T-cell (primary cell): ENCODE measurements around the gene MAP3K7CL. TPM values are rescaled to one million over a fixed set of nuclear protein-coding genes. Genes with fewer than 3 reads are reported as not detected.

Experiments used
- ATAC-seq, 4 experiments: fragments of 200-7000 bp in 3 of 4; fragments of 150-1000 bp in 1 of 4; cut with Tn5 transposase; replicated peaks in 1 of 4; 1 replicate in 3 of 4; 2 replicates in 1 of 4; pipeline ENCODE4 v1.10.0; 2021; ENCODE audit warnings: moderate library complexity in 3 of 4, mild to moderate bottlenecking in 2 of 4, moderate number of reproducible peaks in 1 of 4
- CTCF ChIA-PET, 2 donors: fragments of 300-600 bp; sonication (Branson Sonifier 250); formaldehyde crosslinking; loops; one replicate each; lab custom pipeline; 2022; ENCODE audit warnings: antibody characterized with exemption in 2 of 2; lab: Charles Lee
- POLR2A ChIA-PET, 2 donors: fragments of 300-600 bp; sonication (Branson Sonifier 250); formaldehyde crosslinking; loops; one replicate each; lab custom pipeline; 2022; ENCODE audit warnings: antibody characterized with exemption in 2 of 2; lab: Charles Lee
- DNase-seq, 35 experiments: peaks; one replicate each; pipeline versions ENCODE4 v3.0.0 to v3.0.0-alpha.2; 2013 to 2023
- H3K27ac ChIP-seq: one replicate; pipeline ENCODE4 v1.5.1; 2013; ENCODE audit warnings: low read length
- H3K27me3 ChIP-seq, 2 experiments: replicated peaks in 1 of 2; 1 replicate in 1 of 2; 2 replicates in 1 of 2; pipeline versions ENCODE4 v1.6.1 to v1.7.0; 2013; ENCODE audit warnings: low read length in 1 of 2, mixed read lengths in 1 of 2; ENCODE audit not compliant: control insufficient read depth in 2 of 2, insufficient read depth in 2 of 2; ENCODE audit errors: extremely low read depth in 1 of 2
- H3K36me3 ChIP-seq, 2 donors: 1 replicate in 1 of 2; 2 replicates in 1 of 2; pipeline versions ENCODE4 v1.6.1 to v1.7.0; 2013; ENCODE audit warnings: low read length in 1 of 2; ENCODE audit not compliant: control insufficient read depth in 2 of 2, insufficient read depth in 1 of 2; ENCODE audit errors: extremely low read depth in 1 of 2
- H3K4me1 ChIP-seq, 2 experiments: 1 replicate in 1 of 2; 2 replicates in 1 of 2; pipeline versions ENCODE4 v1.6.1 to v1.7.0; 2013; ENCODE audit warnings: low read length in 2 of 2, mixed read lengths in 1 of 2; ENCODE audit not compliant: insufficient read depth in 2 of 2, control insufficient read depth in 1 of 2; ENCODE audit errors: extremely low read depth in 1 of 2
- H3K4me3 ChIP-seq, 2 donors: 1 replicate in 1 of 2; 2 replicates in 1 of 2; pipeline versions ENCODE4 v1.5.1 to v1.7.0; 2013; ENCODE audit warnings: mild to moderate bottlenecking in 2 of 2, low read length in 1 of 2, moderate library complexity in 1 of 2; ENCODE audit not compliant: control insufficient read depth in 1 of 2; ENCODE audit errors: extremely low read depth in 1 of 2
- H3K9me3 ChIP-seq: 2 replicates; pipeline ENCODE4 v1.7.0; 2013
- H3K27ac Mint-ChIP-seq, 2 donors: one replicate each; pipeline ENCODE4 v1.8.0; 2020 to 2021; ENCODE audit warnings: mild to moderate bottlenecking in 2 of 2, mixed read lengths in 2 of 2
- H3K27me3 Mint-ChIP-seq, 2 donors: one replicate each; pipeline ENCODE4 v1.8.0; 2021 to 2022; ENCODE audit warnings: mixed read lengths in 2 of 2
- H3K36me3 Mint-ChIP-seq: one replicate; pipeline ENCODE4 v1.8.0; 2021; ENCODE audit warnings: mixed read lengths
- H3K4me1 Mint-ChIP-seq, 3 donors: one replicate each; pipeline ENCODE4 v1.8.0; 2020 to 2022; ENCODE audit warnings: mixed read lengths in 3 of 3, mild to moderate bottlenecking in 1 of 3
- H3K4me3 Mint-ChIP-seq, 3 donors: one replicate each; pipeline ENCODE4 v1.8.0; 2020 to 2022; ENCODE audit warnings: mild to moderate bottlenecking in 3 of 3, mixed read lengths in 3 of 3, moderate library complexity in 3 of 3
- H3K9me3 Mint-ChIP-seq, 3 donors: one replicate each; pipeline ENCODE4 v1.8.0; 2020 to 2022; ENCODE audit warnings: mixed read lengths in 3 of 3
- WGBS: methylation state at CpG from one replicate; pipeline ENCODE4 v1.1.5; 2013; ENCODE audit warnings: missing lambda C conversion rate; ENCODE audit not compliant: insufficient coverage; 5-methylcytosine and 5-hydroxymethylcytosine counted together
- total RNA-seq, 35 experiments: library from RNA in 6 of 35; stranded (reverse) in 6 of 35; fragments of 120-200 nt in 1 of 35; gene quantifications; one replicate each; pipeline versions ENCODE4 v1.2.1 to v1.2.4 and lab custom pipeline; 2013 to 2026

MAP3K7CL gene
- total RNA-seq, 5 donors from 2014 or later (not counting 1 experiment from before 2014, with no cell fraction given), result 4.8 to 9.1 (median 7.4) TPM

DNA sequence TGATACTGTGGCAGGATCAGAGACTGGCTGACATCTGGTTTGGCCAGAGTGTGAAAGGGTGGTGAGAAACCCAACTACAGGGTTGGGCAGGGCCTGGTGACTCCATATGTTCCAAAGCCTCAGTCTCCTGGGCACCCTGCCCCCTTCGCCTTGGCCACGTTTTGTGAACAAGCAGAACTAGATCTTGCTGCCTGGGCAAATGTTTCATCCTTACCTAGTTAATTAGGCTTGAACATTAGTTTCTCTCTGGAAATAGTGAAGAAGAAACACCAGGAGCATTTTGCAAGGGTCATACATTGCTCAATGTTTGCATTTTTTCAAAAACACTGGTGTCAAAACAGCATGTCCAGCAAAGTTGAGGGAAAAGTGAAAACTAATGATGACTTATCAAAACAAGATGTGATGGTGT lies 60.5 kb downstream of the MAP3K7CL start:
- Histone ChIP-seq H3K36me3 (no peaks in the 10 kb centered on the region), H3K9me3 (no peaks in the 10 kb centered on the region), H3K4me1 (peaks cover 0 to 3% of the 10 kb centered on the region in 2 experiments), H3K27me3 (no peaks in the 10 kb centered on the region), H3K4me3 (no peak overlapping the region), H3K27ac (no peak overlapping the region)
- H3K4me3 Mint-ChIP-seq, result no peak overlapping the region
- no peak overlapping the region for H3K27ac Mint-ChIP-seq
- no peaks in the 10 kb centered on the region for H3K9me3 Mint-ChIP-seq
- 70% methylated on average over 2 of the region's 2 CpGs for WGBS
- CTCF ChIA-PET, result interaction anchor here in 1 of 2 donors (0.6 kb wide), 1 partner anchor 15 kb away, joined by 3 read pairs; no protein-coding TSS in a partner anchor
- POLR2A ChIA-PET, result no interaction called here
- no peaks in the 10 kb centered on the region for H3K27me3 Mint-ChIP-seq
- no peaks in the 10 kb centered on the region for H3K36me3 Mint-ChIP-seq
- H3K4me1 Mint-ChIP-seq, result peaks cover 8 to 16% (median 13%) of the 10 kb centered on the region in 3 donors
- ATAC-seq, result no peak
- DNase-seq, result no peak

GRCh38 chr21:29193072-29193471 lies 62.6 kb downstream of the MAP3K7CL start:
- 92% methylated on average over 4 of the region's 10 CpGs for WGBS
- no peaks in the 10 kb centered on the region for H3K9me3 ChIP-seq
- Mint-ChIP-seq H3K4me3 (no peak overlapping the region), H3K9me3 (peaks cover 0 to 6% (median 5%) of the 10 kb centered on the region in 3 donors), H3K4me1 (peaks cover 15 to 32% (median 24%) of the 10 kb centered on the region in 3 donors), H3K36me3 (peaks cover 5% of the 10 kb centered on the region), H3K27ac (no peak overlapping the region), H3K27me3 (no peaks in the 10 kb centered on the region)
- no peaks in the 10 kb centered on the region for H3K36me3 ChIP-seq
- no peak overlapping the region for H3K4me3 ChIP-seq
- H3K4me1 ChIP-seq, result peaks cover 7 to 8% of the 10 kb centered on the region in 2 experiments
- H3K27me3 ChIP-seq, result no peaks in the 10 kb centered on the region
- DNase-seq, result no peak
- ATAC-seq, result no peak
- CTCF ChIA-PET, result no interaction called here
- no peak overlapping the region for H3K27ac ChIP-seq
- POLR2A ChIA-PET, result no interaction called here

- Histone ChIP-seq H3K9me3 (no peaks in the 10 kb centered on the region), H3K4me1 (peaks cover 7 to 8% of the 10 kb centered on the region in 2 experiments), H3K27ac (no peak overlapping the region), H3K4me3 (no peak overlapping the region), H3K27me3 (no peaks in the 10 kb centered on the region), H3K36me3 (no peaks in the 10 kb centered on the region)
- no peaks in the 10 kb centered on the region for H3K27me3 Mint-ChIP-seq
- no peak overlapping the region for H3K27ac Mint-ChIP-seq
- peaks cover 15 to 32% (median 24%) of the 10 kb centered on the region in 3 donors for H3K4me1 Mint-ChIP-seq
- H3K9me3 Mint-ChIP-seq, result peaks cover 4 to 13% (median 5%) of the 10 kb centered on the region in 3 donors
- H3K4me3 Mint-ChIP-seq, result no peak overlapping the region
- ATAC-seq (no peak), DNase-seq (no peak)
- POLR2A ChIA-PET, result no interaction called here
- no CpG with 5 or more reads among the region's 6 CpGs for WGBS
- CTCF ChIA-PET, result no interaction called here
- H3K36me3 Mint-ChIP-seq, result peaks cover 5% of the 10 kb centered on the region
Measured at GRCh38 chr21:29193901-29194300, 63.5 kb downstream of the MAP3K7CL start.

- peaks cover 5 to 18% (median 9%) of the 10 kb centered on the region in 3 donors for H3K9me3 Mint-ChIP-seq
- POLR2A ChIA-PET, result no interaction called here
Measured at GRCh38 chr21:29194342-29194741, 63.9 kb downstream of the MAP3K7CL start.

GRCh38 chr21:29194847-29195246 lies 64.4 kb downstream of the MAP3K7CL start:
- DNase-seq, result no peak
- ChIA-PET POLR2A (no interaction called here), CTCF (no interaction called here)
- H3K4me3 ChIP-seq, result no peak overlapping the region
- no peaks in the 10 kb centered on the region for H3K27me3 ChIP-seq
- H3K9me3 ChIP-seq, result no peaks in the 10 kb centered on the region
- ATAC-seq, result no peak
- peaks cover 5% of the 10 kb centered on the region for H3K36me3 Mint-ChIP-seq
- H3K4me3 Mint-ChIP-seq, result no peak overlapping the region
- H3K4me1 ChIP-seq, result peaks cover 7 to 8% of the 10 kb centered on the region in 2 experiments
- H3K27ac Mint-ChIP-seq, result no peak overlapping the region
- peaks cover 5 to 19% (median 9%) of the 10 kb centered on the region in 3 donors for H3K9me3 Mint-ChIP-seq
- no peaks in the 10 kb centered on the region for H3K36me3 ChIP-seq
- no CpG with 5 or more reads among the region's 3 CpGs for WGBS
- no peaks in the 10 kb centered on the region for H3K27me3 Mint-ChIP-seq
- no peak overlapping the region for H3K27ac ChIP-seq
- H3K4me1 Mint-ChIP-seq, result peaks cover 15 to 32% (median 24%) of the 10 kb centered on the region in 3 donors

More at GRCh38 chr21:29194342-29194741, 63.9 kb downstream of the MAP3K7CL start:
- ATAC-seq (no peak), DNase-seq (no peak)
- H3K4me3 ChIP-seq, result no peak overlapping the region
- no CpG with 5 or more reads among the region's 3 CpGs for WGBS
- H3K9me3 ChIP-seq, result no peaks in the 10 kb centered on the region
- Mint-ChIP-seq H3K27ac (no peak overlapping the region), H3K27me3 (no peaks in the 10 kb centered on the region), H3K4me1 (peaks cover 15 to 32% (median 24%) of the 10 kb centered on the region in 3 donors), H3K4me3 (no peak overlapping the region), H3K36me3 (peaks cover 5% of the 10 kb centered on the region)
- no peaks in the 10 kb centered on the region for H3K27me3 ChIP-seq
- peaks cover 7 to 8% of the 10 kb centered on the region in 2 experiments for H3K4me1 ChIP-seq
- H3K36me3 ChIP-seq, result no peaks in the 10 kb centered on the region
- CTCF ChIA-PET, result no interaction called here
- no peak overlapping the region for H3K27ac ChIP-seq

- Mint-ChIP-seq H3K27me3 (no peaks in the 10 kb centered on the region), H3K36me3 (peaks cover 5% of the 10 kb centered on the region), H3K9me3 (peaks cover 9 to 29% (median 13%) of the 10 kb centered on the region in 3 donors), H3K4me3 (peak overlapping the region; percentile 56 to 81 (median 78)), H3K27ac (peak overlapping the region; percentile 83 to 89), H3K4me1 (peaks cover 15 to 32% (median 24%) of the 10 kb centered on the region in 3 donors)
- ATAC-seq (peak; percentile 92 to 99 (median 96)), DNase-seq (peak in 34 of 35 experiments; percentile 8 to 79 (median 38))
- CTCF ChIA-PET, result no interaction called here
- Histone ChIP-seq H3K4me3 (peak overlapping the region in 1 of 2 donors; percentile 13), H3K4me1 (peaks cover 7 to 8% of the 10 kb centered on the region in 2 experiments), H3K27ac (peak overlapping the region; percentile 62), H3K9me3 (no peaks in the 10 kb centered on the region), H3K36me3 (no peaks in the 10 kb centered on the region), H3K27me3 (no peaks in the 10 kb centered on the region)
- WGBS, result 13% methylated on average over 2 of the region's 8 CpGs
- POLR2A ChIA-PET, result no interaction called here
Measured at GRCh38 chr21:29195981-29196669, 65.7 kb downstream of the MAP3K7CL start.
